ENCODE results near the gene TACC2. TPM values are rescaled to one million over a fixed set of nuclear protein-coding genes. Genes with fewer than 3 reads are reported as not detected.
A peak's percentile ranks its signal among the peaks of the same experiment; 100 is the strongest.

TACC2 gene
- total and polyA plus RNA-seq, 8 donors = 17.9 to 43.6 (median 23.6) TPM

GRCh38 chr10:122142641-122143237, 153.8 kb downstream of the TACC2 start:
- Histone ChIP-seq H3K27me3 (no peaks in the 10 kb centered on the region), H3K4me1 (peaks cover 9 to 17% (median 10%) of the 10 kb centered on the region in 3 donors), H3K27ac (peak overlapping the region in 1 of 4 donors; percentile 13), H3K9me3 (no peaks in the 10 kb centered on the region), H3K4me3 (no peak overlapping the region), H3K36me3 (no peaks in the 10 kb centered on the region)
- no peak for FAIRE-seq
- peak; percentile 85 to 93 (median 90) for TF ChIP-seq CTCF (IDR thresholded peaks at IDR 0.05)
- WGBS, 2 donors = 19 to 23% methylated on average over 14 of the region's 14 CpGs
- peak in 3 of 6 donors; percentile 47 to 85 (median 58) for DNase-seq
- intact Hi-C loops (cut with DNase I) = no loop called here
- peak; percentile 52 to 77 (median 64) for ATAC-seq

DNA sequence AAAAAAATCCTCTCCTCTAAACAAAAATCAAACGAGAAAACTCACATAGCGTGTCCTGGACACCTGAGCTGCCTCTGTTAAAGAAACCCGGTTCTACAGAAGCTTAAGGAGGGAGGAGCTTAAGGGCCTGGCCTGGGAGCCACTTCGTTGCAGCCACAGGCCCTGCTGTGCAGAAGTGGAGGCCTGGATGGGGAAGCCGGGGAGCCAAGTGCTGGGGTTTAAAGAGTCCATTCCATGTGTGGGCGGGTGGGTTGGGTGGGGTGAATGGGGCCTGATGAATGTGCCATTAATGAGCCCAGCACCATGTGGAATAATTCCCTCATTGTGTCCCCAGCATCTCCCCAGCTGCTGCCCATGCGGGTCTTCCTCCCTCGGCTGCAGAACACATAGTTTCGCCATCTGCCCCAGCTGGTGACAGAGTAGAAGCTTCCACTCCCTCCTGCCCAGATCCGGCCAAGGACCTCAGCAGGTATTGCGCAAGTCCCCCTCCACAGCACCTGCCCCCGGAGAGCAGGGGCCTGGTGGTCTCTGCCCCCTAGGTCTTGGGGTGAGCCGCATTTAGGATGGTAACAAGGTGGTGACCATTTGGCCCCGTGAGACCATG, 154.4 kb downstream of the TACC2 start:
- ATAC-seq (peak; percentile 20 to 68 (median 44)), FAIRE-seq (no peak), DNase-seq (no peak)
- Histone ChIP-seq H3K4me1 (peaks cover 9 to 17% (median 10%) of the 10 kb centered on the region in 3 donors), H3K4me3 (no peak overlapping the region), H3K27me3 (no peaks in the 10 kb centered on the region), H3K36me3 (no peaks in the 10 kb centered on the region), H3K27ac (peak overlapping the region in 1 of 4 donors; percentile 13), H3K9me3 (no peaks in the 10 kb centered on the region)
- intact Hi-C loops (cut with DNase I) = no loop called here
- no peak for TF ChIP-seq CTCF (IDR thresholded peaks at IDR 0.05)
- WGBS, 2 donors = 58 to 63% methylated on average over 14 of the region's 14 CpGs

DNA sequence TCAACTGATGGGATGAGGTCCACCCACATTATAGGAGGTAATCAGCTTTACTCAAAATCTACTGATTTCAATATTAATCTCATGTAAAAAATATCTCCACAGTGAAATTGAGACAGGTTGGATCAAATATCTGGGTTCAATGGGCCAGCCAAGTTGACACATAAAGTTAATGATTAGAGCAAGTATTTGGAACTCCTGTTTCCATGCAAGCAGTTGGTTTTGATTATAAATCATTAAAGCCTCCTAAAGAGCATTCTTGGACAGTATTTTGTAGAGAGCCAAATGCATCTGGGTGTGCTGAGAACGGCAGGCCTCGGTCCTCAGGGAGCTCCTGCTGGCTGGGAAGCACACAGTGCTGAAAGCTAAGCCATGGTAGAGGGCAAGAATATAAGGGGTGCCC, 155.2 kb downstream of the TACC2 start:
- H3K36me3 ChIP-seq = no peaks in the 10 kb centered on the region

DNA sequence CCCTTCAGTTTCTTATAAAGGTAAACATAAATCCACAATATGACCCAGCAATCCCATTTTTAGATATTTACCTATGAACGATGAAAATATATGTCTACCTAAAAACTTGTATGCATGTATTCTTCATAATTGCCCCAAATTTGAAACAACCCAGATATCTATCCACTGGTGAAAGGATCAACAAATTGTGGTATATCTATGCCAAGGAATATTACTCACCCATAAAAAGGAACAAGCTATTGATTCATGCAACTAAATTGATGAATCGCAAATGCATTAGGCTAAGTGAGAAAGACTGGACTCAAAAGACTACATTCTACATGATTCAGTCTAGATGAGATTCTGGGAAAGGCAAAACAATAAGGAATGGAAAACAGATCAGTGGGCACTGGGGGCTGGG, 156.2 kb downstream of the TACC2 start:
- intact Hi-C loops (cut with DNase I) = no loop called here
- no peak overlapping the region for H3K4me3 ChIP-seq
- H3K27me3 ChIP-seq = no peaks in the 10 kb centered on the region
- H3K36me3 ChIP-seq = no peaks in the 10 kb centered on the region
- DNase-seq (no peak), FAIRE-seq (no peak), ATAC-seq (no peak)
- 98% methylated on average over 2 of the region's 2 CpGs for WGBS, 2 donors
- no peaks in the 10 kb centered on the region for H3K9me3 ChIP-seq
- peaks cover 9 to 17% (median 10%) of the 10 kb centered on the region in 3 donors for H3K4me1 ChIP-seq
- no peak for TF ChIP-seq CTCF (IDR thresholded peaks at IDR 0.05)
- H3K27ac ChIP-seq = no peak overlapping the region

More for the DNA sequence above, 155.2 kb downstream of the TACC2 start:
- H3K9me3 ChIP-seq = no peaks in the 10 kb centered on the region
- H3K4me1 ChIP-seq = peaks cover 9 to 17% (median 10%) of the 10 kb centered on the region in 3 donors
- H3K27ac ChIP-seq = no peak overlapping the region
- no peak for TF ChIP-seq CTCF (IDR thresholded peaks at IDR 0.05)
- no peak overlapping the region for H3K4me3 ChIP-seq
- no peaks in the 10 kb centered on the region for H3K27me3 ChIP-seq
- DNase-seq = no peak
- WGBS, 2 donors = 21 to 28% methylated on average over 2 of the region's 2 CpGs
- FAIRE-seq = no peak
- ATAC-seq = no peak
- intact Hi-C loops (cut with DNase I) = no loop called here

- Histone ChIP-seq H3K4me3 (no peak overlapping the region), H3K27ac (no peak overlapping the region), H3K27me3 (no peaks in the 10 kb centered on the region), H3K4me1 (peaks cover 9 to 14% (median 10%) of the 10 kb centered on the region in 3 donors), H3K36me3 (no peaks in the 10 kb centered on the region), H3K9me3 (no peaks in the 10 kb centered on the region)
- WGBS, 2 donors = 79 to 82% methylated on average over 7 of the region's 7 CpGs
- DNase-seq (no peak), ATAC-seq (no peak), FAIRE-seq (no peak)
- intact Hi-C loops (cut with DNase I) = no loop called here
- TF ChIP-seq CTCF (IDR thresholded peaks at IDR 0.05) = no peak
These were observed 158.7 kb downstream of the TACC2 start for GRCh38 chr10:122147663-122148062.

All from pancreas (tissue), 10 donors.